IPS-NIHi11 (cell line): Measurements from ENCODE around the gene UBE2Q2.
A peak's percentile ranks its signal among the peaks of the same experiment; 100 is the strongest.
"Not testable (repeated sequence)": the region's sequence is repeated elsewhere in the genome, so short reads cannot be mapped to it uniquely, and the experiment has no call there.

ENCODE experiments used
- DNase-seq: peaks from one replicate; pipeline ENCODE4 v3.0.0; 2012; ENCODE audit warnings: mixed read lengths, low spot score

The UBE2Q2 gene

DNA sequence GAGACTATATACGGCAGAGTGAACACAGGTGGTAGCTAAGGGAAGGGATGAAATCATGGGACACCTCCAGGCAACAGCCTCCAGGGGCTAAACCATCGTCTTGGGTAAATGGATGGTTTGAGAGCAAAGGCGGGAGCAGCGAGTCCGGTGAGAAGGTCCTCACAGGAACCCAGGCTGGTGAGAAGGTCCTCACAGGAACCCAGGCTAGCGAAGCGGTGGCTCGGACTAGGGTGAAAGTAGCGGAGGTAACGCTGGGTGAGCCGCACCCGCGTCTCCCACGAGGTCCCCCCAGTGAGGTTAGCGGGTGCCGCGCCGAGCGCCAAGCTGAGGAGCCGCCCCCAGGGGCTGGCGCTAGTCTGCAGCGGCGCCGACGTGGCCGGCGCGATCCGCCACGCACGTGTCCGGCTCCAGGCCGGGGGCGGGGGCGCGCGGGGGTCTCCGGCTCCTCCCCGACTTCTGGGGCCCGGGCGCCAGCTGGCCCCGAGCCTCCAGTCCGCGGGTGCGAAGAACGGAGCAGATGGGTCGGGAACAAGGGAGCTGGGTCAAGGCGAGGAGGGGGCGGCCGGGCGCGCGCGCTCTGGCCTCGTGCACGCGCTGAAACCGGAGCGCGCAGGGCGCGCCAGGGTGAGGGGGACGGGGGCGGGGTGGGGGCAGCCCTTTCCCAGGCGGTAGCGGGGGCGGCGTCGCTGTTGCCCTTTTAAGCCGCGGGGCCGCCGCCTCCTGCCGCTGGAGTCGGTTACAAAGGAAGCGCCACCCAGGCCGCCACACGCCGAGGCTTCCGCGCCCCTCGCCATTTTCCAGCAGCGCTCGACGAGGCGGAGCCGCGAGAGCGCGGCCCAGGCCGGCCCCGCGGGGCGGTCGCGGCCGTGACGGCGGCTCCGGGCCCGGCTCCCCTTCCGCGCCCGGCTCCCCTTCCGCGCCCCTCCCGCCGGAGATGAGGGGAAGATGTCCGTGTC, at the start of gene UBE2Q2:
Gene UBE2Q2, plus strand, starts transcription at position 726 of the 956 bp plus-strand sequence. Its CDS starts 220 bp downstream, at position 946.
- DNase-seq: peak; percentile 92

DNA sequence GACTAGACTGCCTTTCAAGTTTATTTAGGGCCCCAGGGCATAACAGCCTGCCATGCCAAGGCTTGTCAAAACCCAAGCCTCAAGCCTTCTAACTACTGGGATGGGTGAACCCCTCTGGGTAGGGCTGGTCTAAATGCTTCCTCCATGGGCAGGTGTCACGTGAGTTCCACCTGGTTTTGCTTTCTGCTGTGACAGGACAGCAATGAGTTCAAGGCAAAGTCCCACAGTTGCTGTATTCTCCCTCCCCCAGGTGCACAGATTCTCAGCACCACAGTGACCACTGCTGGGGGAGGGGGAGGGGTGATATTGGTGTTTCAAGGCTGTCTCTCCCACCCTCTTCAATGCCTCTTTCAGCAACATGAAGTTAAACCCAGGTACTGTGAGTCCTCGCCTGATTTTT, 46.9 kb upstream of the UBE2Q2 start:
- DNase-seq: no peak

DNA sequence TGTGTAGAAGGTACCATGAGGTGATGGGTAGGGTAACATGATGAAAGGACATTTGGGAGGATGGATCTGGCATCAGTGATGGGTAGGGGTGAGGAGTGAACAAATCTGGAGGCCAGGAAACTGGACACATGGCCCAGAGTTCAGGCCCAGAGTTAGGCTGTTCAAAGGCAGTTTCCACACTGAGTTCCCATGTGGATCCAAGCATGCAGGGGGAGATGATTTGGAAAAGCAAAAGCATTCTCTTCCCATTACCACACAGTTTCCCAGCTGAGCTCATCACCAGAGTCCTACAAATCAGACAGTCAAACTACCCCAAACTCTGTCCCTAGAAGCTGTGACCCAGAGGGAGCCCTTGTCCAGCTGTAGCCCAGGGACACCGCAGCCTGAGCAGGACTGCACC, 46.1 kb upstream of the UBE2Q2 start:
- DNase-seq: not testable (repeated sequence)

- no peak for DNase-seq
Observed at GRCh38 chr15:75799190-75799589, 44.1 kb upstream of the UBE2Q2 start.

- not testable (repeated sequence) for DNase-seq
Observed at GRCh38 chr15:75800409-75800808, 42.8 kb upstream of the UBE2Q2 start.

GRCh38 chr15:75801859-75802593, 41.2 kb upstream of the UBE2Q2 start:
- peak; percentile 97 for DNase-seq

DNA sequence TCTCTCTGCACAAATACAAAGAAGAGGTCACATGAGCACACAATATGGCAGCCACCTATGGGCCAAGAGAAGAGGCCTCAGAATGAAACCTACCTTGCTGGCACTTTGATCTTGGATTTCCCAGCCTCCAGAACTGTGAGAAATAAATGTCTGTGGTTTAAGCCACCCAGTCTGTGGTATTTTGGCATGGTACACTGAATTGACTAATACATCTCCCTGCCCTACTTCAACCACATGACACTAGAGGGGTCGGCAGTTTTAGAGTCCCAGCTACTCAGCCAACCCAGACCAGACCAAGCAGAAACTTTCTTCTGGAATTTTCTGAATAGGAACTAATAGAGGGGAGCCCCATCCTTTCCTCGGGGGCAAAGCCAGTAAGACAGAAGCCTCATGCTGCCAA, 35.8 kb upstream of the UBE2Q2 start:
- DNase-seq: not testable (repeated sequence)

DNA sequence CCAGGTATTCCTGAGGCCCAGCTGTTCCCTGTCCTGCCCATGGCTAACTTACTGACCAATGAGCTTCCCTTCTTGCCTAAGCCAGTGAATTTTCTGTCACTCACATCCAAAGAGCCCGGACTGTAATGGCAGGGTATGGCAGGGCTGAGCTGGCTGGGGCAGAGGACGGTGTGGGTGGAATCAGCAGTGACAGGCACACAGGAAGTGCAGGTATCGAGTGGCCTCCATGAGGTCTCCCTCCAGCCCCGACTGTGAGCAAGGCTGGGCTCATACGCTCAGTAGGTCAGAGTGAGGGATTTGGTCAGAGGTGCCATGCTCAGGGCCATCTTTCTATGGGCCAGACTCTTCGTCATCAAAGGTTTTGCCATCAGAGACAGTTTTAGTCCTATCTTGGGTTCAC, 35.2 kb upstream of the UBE2Q2 start:
- DNase-seq: not testable (repeated sequence)

DNA sequence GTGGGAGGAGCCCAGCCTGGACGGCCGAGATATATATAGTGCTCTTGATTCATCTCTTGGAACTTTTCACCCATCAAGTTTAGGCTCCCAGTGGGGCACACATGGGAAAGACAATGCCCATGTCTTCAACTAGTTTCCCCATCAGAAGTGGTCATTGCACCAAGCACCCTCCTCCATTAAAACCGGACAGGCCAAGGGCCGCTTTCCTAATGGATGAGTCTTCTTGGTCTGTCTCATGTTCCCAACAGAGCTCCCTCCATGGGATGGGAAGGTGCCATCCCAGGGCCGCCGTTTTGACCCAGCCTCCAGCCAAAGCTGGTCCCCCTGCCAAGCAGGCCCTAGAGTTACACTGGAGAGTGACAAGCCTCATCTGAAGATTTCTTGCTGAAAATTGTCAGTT, 34.7 kb upstream of the UBE2Q2 start:
- DNase-seq: no peak

- peak; percentile 68 for DNase-seq
Observed at GRCh38 chr15:75809986-75810750, 33.1 kb upstream of the UBE2Q2 start.

DNA sequence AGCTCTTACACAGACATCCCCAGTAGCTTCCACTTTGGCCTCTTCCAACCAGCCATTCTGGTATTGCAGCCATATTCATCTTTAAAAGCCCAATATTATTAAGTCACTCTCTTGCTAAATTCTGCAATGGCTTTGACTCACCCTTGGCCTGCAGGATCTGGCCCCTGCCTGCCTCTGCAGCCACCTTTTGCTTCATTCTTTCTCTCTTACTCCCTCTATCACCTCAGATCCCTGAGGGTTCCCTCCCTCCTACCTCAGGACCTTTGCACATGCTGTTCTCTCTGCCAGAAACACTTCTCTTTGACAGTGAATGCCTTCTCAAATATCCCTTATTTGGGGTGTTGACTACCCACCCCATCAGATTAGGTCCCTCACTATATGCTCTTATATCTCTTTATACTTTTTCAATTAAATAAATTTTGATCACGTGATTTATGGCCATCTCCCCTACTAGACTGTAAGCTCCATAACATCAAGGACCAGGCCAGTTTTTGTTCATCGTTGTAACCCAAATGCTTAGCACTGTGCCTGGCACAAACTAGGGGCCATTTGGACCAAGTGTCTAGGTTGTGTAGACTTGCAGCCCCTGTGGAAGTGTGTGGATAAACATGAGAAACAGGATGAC, 32.3 kb upstream of the UBE2Q2 start:
- no peak for DNase-seq

- DNase-seq: no peak
Observed at GRCh38 chr15:75811626-75812025, 31.6 kb upstream of the UBE2Q2 start.

DNA sequence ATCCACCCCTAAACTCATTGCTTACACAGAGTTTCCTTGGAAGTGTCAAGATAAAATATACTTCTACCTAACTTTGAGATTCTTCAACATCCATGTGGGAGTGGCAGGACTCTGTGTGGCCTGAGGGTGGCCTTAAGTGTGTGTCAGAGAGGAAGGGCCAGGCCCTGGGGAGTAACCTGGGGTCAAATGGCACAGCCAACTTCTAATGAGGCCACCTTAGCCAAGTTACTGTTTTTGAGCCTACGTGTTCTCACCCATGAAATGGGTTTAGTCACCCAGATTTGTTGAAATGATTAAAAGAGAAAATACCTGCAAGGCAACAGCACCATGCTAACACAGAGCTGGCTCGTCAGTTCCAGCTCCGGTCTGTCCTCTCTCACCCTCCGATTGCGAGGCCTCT, 28.5 kb upstream of the UBE2Q2 start:
- no peak for DNase-seq

DNA sequence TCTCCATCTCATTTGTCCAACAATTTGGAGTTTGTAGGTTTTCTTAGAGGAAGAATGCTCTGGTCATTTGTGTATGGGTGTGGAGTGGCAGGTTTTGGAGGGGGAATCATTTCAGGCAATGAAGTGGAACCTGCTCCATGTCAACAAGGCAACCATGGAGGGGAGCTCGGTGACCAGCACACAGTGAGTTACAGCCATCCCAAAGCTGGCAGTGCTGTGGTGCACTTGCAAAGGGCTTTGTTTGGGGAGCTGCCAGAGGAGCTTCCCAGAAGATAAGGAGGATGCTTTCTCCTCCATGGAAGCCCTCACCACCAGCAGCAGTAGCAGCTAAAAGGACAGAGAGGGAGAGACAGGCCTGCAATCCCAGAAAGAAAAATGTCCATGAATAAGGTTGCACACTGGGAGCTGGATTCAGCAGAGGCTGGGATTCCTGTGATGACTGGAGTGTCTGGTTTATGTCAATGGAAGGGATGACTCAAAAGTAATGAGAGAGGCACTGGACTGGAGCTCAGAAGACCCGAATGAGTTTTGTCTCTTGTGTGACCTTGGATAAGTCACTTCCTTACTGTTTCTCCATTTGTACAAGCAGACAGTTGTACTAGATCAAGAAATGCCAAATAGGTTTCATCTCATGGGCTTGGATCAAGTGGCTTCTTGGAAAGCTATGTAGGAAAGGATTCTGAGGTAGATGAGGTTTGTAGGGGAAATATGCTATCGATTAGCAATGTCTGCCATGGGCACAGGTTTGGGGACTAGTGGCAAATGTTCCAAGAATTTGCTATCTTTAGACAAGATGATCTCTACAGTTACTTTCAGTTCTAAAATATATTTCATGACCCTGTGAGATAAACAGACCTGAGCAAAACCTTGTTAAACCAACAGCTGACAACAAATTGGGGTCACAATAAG, 27.2 kb upstream of the UBE2Q2 start:
- no peak for DNase-seq

- no peak for DNase-seq
Observed at GRCh38 chr15:75817138-75817935, 25.9 kb upstream of the UBE2Q2 start.

DNA sequence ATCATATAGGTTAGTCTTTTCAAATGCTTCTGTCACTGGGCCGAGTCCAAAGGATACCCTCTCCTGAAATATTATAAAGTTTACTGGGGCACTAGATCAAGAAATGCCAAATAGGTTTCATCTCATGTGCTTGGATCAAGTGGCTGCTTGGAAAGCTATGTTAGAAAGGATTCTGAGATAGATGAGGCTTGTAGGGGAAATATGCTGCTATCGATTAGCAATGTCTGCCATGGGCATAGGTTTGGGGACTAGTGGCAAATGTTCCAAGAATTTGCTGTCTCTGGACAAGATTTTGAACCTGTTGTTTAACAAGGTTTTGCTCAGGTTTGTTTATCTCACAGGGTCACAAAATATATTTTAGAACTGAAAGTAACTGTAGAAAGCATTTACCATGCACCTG, 23.0 kb upstream of the UBE2Q2 start:
- DNase-seq: no peak

- DNase-seq: no peak
Observed at GRCh38 chr15:75821786-75822345, 21.4 kb upstream of the UBE2Q2 start.

- no peak for DNase-seq
Observed at GRCh38 chr15:75822685-75823278, 20.5 kb upstream of the UBE2Q2 start.
